GM18511 (cell line): Measurements from ENCODE around the gene CDKL1.

ENCODE experiments used
- ATAC-seq: cut with Tn5 transposase; IDR thresholded peaks from one replicate; pipeline ENCODE4 v1.9.1; 2021; ENCODE audit warnings: mild to moderate bottlenecking, moderate library complexity; ENCODE audit not compliant: unreplicated experiment

CDKL1 gene

GRCh38 chr14:50290306-50290705 lies 106.4 kb downstream of the CDKL1 start:
- ATAC-seq = no peak

- no peak for ATAC-seq
Observed at GRCh38 chr14:50288146-50288545, 108.5 kb downstream of the CDKL1 start.

DNA sequence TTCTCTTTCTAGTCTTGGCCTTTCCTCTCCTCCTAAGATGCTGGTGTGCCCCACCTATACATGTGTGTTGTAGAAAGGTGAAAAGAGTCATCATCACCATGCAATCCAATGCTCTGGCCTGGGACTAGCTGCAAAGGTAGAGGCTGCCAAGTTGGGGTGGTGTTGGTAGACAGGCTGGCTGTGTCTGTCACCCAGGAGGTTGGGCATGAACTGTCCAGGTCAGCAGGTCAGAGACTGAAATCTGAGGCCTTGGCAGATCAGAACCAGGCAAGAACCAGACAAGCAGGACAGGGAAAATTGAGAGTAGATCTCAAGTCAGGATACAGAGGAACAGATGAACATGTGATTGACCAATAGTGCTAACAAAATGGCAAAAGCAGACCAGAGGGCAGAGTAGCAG lies 110.8 kb downstream of the CDKL1 start:
- no peak for ATAC-seq
